Stomach (tissue), 9 donors: ENCODE data around the gene CTSC. TPM values are rescaled to one million over a fixed set of nuclear protein-coding genes. Genes with fewer than 3 reads are reported as not detected.

Experiments used
- DNase-seq, 2 donors: peaks; one replicate each; pipeline versions ENCODE4 v3.0.0 to v3.0.0-alpha.2; 2013 to 2019
- H3K27ac ChIP-seq, 5 donors: fragments of 200-600 bp in 4 of 5; sonication (generic) in 4 of 5; one replicate each; pipeline ENCODE4 v1.5.1; 2013 to 2019; ENCODE audit warnings: mild to moderate bottlenecking in 1 of 5, moderate library complexity in 1 of 5
- H3K27me3 ChIP-seq, 3 donors: fragments of 200-600 bp; sonication (generic); one replicate each; pipeline ENCODE4 v1.5.1; 2017 to 2019; ENCODE audit warnings: mixed run types in 1 of 3
- H3K36me3 ChIP-seq, 4 donors: fragments of 200-600 bp; sonication (generic); 1 replicate in 3 of 4; 2 replicates in 1 of 4; pipeline ENCODE4 v1.5.1; 2016 to 2019
- H3K4me1 ChIP-seq, 4 donors: fragments of 200-600 bp; sonication (generic); one replicate each; pipeline ENCODE4 v1.5.1; 2016 to 2019
- H3K4me3 ChIP-seq, 4 donors: fragments of 200-600 bp; sonication (generic) in 3 of 4; one replicate each; pipeline ENCODE4 v1.5.1; 2016 to 2019; ENCODE audit warnings: mild to moderate bottlenecking in 1 of 4
- H3K9me3 ChIP-seq, 4 donors: fragments of 200-600 bp; sonication (generic); one replicate each; pipeline ENCODE4 v1.5.1; 2016 to 2019
- EP300 ChIP-seq: sonication (generic); formaldehyde crosslinking; IDR thresholded peaks from one replicate; pipeline ENCODE4 v1.6.1; 2017; ENCODE audit warnings: antibody characterized with exemption
- POLR2A ChIP-seq, 4 donors: fragments of 450-650 bp; IDR thresholded peaks; one replicate each; pipeline ENCODE4 v1.6.1; 2016; ENCODE audit warnings: antibody characterized with exemption in 4 of 4, control low read depth in 2 of 4, mild to moderate bottlenecking in 1 of 4, moderate library complexity in 1 of 4
- POLR2AphosphoS5 ChIP-seq, 3 donors: sonication (generic); formaldehyde crosslinking; IDR thresholded peaks; one replicate each; pipeline ENCODE4 v1.6.1; 2016; ENCODE audit warnings: antibody characterized with exemption in 3 of 3
- WGBS, 5 donors: extraction: QIAGEN DNeasy Blood & Tissue Kit in 3 of 5; methylation state at CpG; one replicate each; pipeline versions ENCODE4 v1.1.5 to v1.1.7; 2013 to 2018; 5-methylcytosine and 5-hydroxymethylcytosine counted together
- intact Hi-C: fragments of 100-400 bp; cut with DNase I; formaldehyde crosslinking; loops from one replicate; pipeline ENCODE4 v1.15.1; 2023; ENCODE audit warnings: low total_unique reads
- polyA plus RNA-seq, 3 donors: library from polyadenylated mRNA; stranded (reverse); fragments of 200-250 nt; gene quantifications; one replicate each; pipeline ENCODE4 v1.2.3, GENCODE V29; 2013
- total RNA-seq, 5 donors: library from RNA; depleted of rRNA; stranded (reverse); fragments of >200 nt; gene quantifications; one replicate each; pipeline versions ENCODE4 v1.1.0 to v1.2.3, GENCODE V29; 2014 to 2016
- TF ChIP-seq, protein P1 (sequence below), 7 experiments: fragments of 450-650 bp in 4 of 7; fragments of 200-600 bp in 3 of 7; sonication (generic) in 3 of 7; IDR thresholded peaks; one replicate each; pipeline ENCODE4 v1.5.1; 2016 to 2019; ENCODE audit warnings: antibody characterized with exemption in 7 of 7, control low read depth in 2 of 7, mild to moderate bottlenecking in 1 of 7
- donor health status: healthy with polysubstance abuse.
- donor health status: Bipolar disorder and iron deficiency.
- donor health status: healthy.

Gene CTSC
- total and polyA plus RNA-seq, 8 donors = 6.2 to 127 (median 36.3) TPM

DNA sequence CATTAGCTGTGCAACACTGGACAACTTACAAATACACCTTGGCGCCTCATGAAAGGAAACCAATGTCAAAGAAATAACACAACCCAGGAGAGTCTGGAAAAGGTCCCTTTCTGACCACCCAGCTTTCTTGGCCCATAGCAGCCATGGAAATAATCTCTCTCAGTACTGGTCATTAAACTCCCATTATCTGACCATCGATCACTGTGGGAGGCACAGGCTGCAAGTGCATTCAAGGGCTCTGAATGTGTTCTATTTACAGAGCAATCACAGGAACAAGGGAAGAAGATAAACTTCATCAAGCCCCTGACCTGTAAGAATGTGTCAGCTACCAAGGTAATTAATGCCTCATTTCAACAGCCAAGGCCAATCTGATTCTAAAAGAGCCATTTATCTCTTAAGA lies 40.1 kb downstream of the CTSC start:
- DNase-seq = peak in 1 of 2 donors; percentile 66
- H3K36me3 ChIP-seq = peaks cover 0 to 28% (median 15%) of the 10 kb centered on the region in 4 donors
- no peaks in the 10 kb centered on the region for H3K27me3 ChIP-seq
- 42 to 52% (median 48%) methylated on average over 2 of the region's 2 CpGs for WGBS, 5 donors
- H3K4me3 ChIP-seq = no peak overlapping the region
- H3K9me3 ChIP-seq = no peaks in the 10 kb centered on the region
- intact Hi-C loops = no loop called here
- TF ChIP-seq EP300 (no peak), POLR2A (IDR thresholded peaks at IDR 0.05) (no peak), POLR2AphosphoS5 (IDR thresholded peaks at IDR 0.05) (no peak)
- TF ChIP-seq, protein P1, sequence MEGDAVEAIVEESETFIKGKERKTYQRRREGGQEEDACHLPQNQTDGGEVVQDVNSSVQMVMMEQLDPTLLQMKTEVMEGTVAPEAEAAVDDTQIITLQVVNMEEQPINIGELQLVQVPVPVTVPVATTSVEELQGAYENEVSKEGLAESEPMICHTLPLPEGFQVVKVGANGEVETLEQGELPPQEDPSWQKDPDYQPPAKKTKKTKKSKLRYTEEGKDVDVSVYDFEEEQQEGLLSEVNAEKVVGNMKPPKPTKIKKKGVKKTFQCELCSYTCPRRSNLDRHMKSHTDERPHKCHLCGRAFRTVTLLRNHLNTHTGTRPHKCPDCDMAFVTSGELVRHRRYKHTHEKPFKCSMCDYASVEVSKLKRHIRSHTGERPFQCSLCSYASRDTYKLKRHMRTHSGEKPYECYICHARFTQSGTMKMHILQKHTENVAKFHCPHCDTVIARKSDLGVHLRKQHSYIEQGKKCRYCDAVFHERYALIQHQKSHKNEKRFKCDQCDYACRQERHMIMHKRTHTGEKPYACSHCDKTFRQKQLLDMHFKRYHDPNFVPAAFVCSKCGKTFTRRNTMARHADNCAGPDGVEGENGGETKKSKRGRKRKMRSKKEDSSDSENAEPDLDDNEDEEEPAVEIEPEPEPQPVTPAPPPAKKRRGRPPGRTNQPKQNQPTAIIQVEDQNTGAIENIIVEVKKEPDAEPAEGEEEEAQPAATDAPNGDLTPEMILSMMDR (IDR thresholded peaks at IDR 0.05) = no peak
- no peak overlapping the region for H3K27ac ChIP-seq
- H3K4me1 ChIP-seq = peaks cover 3 to 18% (median 11%) of the 10 kb centered on the region in 4 donors

DNA sequence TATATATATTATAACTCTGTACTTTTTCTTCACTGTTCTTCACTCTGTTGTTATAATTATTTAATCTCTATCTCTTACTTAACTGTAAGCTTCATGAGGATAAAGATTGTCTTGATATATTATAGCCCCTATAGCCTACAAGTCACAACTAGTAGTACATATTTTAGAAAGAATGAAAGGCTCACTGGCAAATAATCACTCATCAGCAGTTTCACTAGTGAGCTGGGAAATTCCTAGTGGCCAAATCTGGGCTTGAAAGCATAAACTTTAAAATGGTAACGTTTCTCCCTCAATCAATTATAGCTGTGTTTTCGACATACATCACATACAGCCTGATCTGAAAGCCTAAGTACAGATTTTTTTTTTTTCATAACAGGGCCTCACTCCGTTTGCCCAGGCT lies 42.5 kb downstream of the CTSC start:
- Histone ChIP-seq H3K27ac (no peak overlapping the region), H3K9me3 (no peaks in the 10 kb centered on the region), H3K36me3 (peaks cover 0 to 23% (median 15%) of the 10 kb centered on the region in 4 donors), H3K4me3 (no peak overlapping the region), H3K27me3 (no peaks in the 10 kb centered on the region), H3K4me1 (peaks cover 3 to 23% (median 12%) of the 10 kb centered on the region in 4 donors)
- no peak for TF ChIP-seq EP300
- TF ChIP-seq POLR2AphosphoS5 (IDR thresholded peaks at IDR 0.05) = no peak
- TF ChIP-seq POLR2A (IDR thresholded peaks at IDR 0.05) = no peak
- TF ChIP-seq, protein P1 (IDR thresholded peaks at IDR 0.05) = no peak
- WGBS, 5 donors = 73 to 85% (median 82%) methylated on average over 3 of the region's 3 CpGs
- intact Hi-C loops = no loop called here
- DNase-seq = no peak

DNA sequence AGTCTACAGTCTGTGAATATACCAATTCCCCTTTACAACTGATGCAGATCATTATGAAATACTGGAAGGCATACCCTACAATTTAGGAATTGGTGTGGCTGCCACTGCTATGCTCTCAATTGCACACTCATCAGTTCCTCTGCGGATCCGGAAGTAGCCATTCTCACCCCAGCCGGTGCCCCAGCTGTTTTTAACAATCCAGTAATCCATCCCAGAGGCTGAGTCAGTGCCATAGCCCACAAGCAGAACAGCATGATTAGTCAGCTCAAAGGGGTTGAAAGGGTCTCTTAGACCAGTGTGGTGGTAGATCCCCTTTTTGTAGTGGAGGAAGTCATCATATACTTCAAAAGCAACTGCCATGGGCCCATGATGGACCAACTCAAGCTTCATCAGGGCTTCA lies 43.6 kb downstream of the CTSC start:
- no peaks in the 10 kb centered on the region for H3K27me3 ChIP-seq
- TF ChIP-seq EP300 = no peak
- no peak for TF ChIP-seq POLR2A (IDR thresholded peaks at IDR 0.05)
- no peak for TF ChIP-seq POLR2AphosphoS5 (IDR thresholded peaks at IDR 0.05)
- TF ChIP-seq, protein P1 (IDR thresholded peaks at IDR 0.05) = no peak
- H3K4me3 ChIP-seq = no peak overlapping the region
- 78 to 97% (median 87%) methylated on average over 3 of the region's 3 CpGs for WGBS, 5 donors
- H3K9me3 ChIP-seq = no peaks in the 10 kb centered on the region
- no peak for DNase-seq
- H3K27ac ChIP-seq = no peak overlapping the region
- intact Hi-C loops = no loop called here
- peaks cover 0 to 23% (median 15%) of the 10 kb centered on the region in 4 donors for H3K36me3 ChIP-seq
- peaks cover 3 to 23% (median 12%) of the 10 kb centered on the region in 4 donors for H3K4me1 ChIP-seq

DNA sequence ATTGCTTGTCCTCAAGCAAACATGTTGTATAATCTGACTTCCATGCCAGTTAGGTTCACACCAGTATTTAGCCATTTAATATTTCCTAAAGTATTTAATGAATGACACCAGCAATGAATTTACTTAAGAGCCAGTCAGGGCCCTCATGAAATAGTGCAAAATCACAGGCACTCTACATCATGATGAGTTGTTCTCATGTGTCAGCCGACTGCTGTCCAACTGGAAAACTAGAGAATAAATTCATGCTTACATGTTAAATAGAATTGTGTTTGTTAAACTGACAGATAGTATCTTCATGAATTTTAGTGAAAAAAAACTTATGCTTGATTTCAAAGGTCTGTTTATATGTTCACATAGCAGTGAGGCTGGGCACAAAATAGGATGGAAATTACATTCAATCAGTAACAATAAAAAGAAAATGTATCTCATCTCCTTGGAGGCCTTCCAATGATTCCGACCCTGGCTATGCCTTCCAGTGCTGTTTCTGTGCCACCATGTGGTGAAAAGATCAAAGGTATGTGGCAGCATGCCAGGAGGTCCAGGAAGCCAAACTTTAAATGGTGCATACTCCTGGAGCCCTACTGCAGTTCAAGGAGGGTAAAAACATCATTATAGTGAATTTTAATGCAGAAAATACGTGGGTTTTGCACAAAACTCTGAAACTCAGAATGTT lies 45.2 kb downstream of the CTSC start:
- Histone ChIP-seq H3K9me3 (no peaks in the 10 kb centered on the region), H3K27ac (no peak overlapping the region), H3K4me1 (peaks cover 3 to 10% (median 6%) of the 10 kb centered on the region in 4 donors), H3K36me3 (peaks cover 0 to 23% (median 15%) of the 10 kb centered on the region in 4 donors), H3K27me3 (no peaks in the 10 kb centered on the region), H3K4me3 (no peak overlapping the region)
- TF ChIP-seq, protein P1 (IDR thresholded peaks at IDR 0.05) = no peak
- no peak for TF ChIP-seq POLR2AphosphoS5 (IDR thresholded peaks at IDR 0.05)
- TF ChIP-seq EP300 = no peak
- no peak for TF ChIP-seq POLR2A (IDR thresholded peaks at IDR 0.05)
- DNase-seq = peak; percentile 54
- intact Hi-C loops = no loop called here
- 46 to 64% (median 53%) methylated on average over 3 of the region's 3 CpGs for WGBS, 5 donors
